GM19452 (cell line): ENCODE data around the gene LKAAEAR1.
"Not testable (repeated sequence)": the region's sequence is repeated elsewhere in the genome, so short reads cannot be mapped to it uniquely, and the experiment has no call there.

Experiments used
- ATAC-seq: cut with Tn5 transposase; IDR thresholded peaks from one replicate; pipeline ENCODE4 v1.9.1; 2021; ENCODE audit not compliant: unreplicated experiment

The LKAAEAR1 gene, protein sequence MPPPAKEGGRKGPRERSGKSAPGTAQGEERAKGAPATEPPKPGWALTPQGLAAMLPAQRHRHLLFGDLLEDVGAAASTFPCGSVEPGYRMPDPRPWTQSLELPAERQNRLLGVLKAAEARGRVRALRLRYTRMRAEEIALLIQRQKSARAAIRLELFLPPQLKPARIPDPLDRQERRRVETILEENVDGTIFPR

DNA sequence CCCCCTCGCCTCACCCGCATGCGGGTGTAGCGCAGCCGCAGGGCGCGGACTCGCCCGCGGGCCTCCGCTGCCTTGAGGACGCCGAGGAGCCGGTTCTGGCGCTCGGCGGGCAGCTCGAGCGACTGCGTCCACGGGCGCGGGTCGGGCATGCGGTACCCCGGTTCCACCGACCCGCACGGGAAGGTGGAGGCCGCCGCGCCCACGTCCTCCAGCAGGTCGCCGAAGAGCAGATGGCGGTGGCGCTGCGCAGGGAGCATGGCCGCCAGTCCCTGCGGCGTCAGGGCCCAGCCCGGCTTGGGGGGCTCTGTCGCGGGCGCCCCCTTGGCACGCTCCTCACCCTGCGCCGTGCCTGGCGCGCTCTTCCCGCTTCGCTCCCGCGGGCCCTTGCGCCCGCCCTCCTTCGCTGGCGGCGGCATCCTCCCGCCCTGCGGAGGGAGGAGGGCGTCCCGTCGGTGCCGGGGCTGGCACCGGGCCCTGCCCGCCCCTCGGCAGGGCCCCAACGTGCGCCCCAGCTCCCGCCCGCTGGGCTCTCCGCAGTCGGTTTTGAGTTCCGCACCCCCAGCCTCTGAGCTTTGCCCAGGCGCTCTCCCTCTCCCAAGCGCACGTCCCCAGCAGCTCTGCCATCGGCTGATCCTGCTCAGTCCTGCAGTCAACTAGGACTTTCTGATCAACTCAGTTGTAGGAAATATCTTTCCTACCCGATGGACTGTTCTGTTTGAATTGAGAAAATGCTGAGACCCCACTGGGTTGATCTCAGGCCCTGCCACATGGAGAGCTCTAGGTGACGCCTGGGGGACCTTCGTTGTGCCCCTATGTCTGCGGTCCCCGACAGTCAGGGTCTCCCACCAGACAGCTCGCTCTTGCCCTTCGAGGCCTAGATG lies at the start of gene LKAAEAR1:
Gene LKAAEAR1 (minus strand): TSS at position 595 of the 881 bp plus-strand sequence. CDS start 179 bp downstream, at position 416.
- ATAC-seq, result no peak

DNA sequence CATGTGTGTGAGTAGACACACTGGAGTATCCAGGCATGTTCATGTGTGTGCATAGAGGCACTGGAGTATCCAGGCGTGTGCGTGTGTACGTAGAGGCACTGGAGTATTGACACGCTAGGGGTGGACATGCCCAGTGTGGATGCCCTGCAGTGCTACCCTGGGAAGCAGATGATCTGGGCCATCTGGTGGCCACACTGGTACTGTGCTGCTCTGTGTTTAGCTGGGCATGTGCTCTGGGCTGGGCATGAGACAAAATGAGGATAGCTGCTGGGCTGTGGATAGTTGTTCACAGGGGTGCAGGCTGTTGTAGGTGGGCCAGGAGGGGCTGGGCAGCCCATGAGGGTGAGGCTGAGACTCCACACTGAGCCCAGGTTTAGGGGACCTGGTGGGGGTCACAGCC lies 47.2 kb upstream of the LKAAEAR1 start:
- no peak for ATAC-seq

DNA sequence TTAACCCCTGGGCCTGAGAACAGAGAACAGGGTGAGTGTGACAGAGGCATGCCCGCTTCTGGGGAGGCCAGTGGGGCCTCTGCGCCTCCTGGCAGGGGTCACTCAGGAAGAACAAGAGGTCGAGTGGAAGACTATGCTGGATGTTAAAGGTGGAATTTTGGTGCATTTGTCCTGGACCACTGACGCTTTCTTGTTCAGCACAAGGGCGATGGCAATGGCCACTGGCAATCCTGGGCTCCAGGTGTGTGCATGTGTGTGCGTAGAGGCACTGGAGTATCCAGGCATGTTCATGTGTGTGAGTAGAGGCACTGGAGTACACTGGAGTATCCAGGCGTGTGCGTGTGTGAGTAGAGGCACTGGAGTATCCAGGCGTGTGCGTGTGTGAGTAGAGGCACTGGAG lies 46.7 kb upstream of the LKAAEAR1 start:
- no peak for ATAC-seq

DNA sequence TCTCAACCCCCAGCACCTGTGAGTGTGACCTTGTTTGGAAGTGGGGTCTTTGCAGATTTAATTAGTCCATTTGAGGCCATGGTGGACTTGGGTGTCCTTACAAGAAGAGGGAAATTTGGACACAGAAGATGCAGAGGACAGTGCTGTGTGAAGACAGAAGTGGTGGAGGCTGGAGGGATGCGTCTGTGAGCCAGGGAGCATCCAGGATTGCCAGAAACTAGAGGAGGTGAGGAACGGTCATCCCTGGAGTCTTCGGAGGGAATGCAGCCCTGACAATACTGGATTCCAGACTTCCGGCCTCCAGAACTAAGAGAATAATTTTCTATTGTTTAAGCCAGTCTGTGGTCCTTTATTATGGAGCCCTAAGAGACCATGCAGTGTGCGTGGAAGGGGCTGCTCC lies 46.1 kb upstream of the LKAAEAR1 start:
- ATAC-seq, result no peak

DNA sequence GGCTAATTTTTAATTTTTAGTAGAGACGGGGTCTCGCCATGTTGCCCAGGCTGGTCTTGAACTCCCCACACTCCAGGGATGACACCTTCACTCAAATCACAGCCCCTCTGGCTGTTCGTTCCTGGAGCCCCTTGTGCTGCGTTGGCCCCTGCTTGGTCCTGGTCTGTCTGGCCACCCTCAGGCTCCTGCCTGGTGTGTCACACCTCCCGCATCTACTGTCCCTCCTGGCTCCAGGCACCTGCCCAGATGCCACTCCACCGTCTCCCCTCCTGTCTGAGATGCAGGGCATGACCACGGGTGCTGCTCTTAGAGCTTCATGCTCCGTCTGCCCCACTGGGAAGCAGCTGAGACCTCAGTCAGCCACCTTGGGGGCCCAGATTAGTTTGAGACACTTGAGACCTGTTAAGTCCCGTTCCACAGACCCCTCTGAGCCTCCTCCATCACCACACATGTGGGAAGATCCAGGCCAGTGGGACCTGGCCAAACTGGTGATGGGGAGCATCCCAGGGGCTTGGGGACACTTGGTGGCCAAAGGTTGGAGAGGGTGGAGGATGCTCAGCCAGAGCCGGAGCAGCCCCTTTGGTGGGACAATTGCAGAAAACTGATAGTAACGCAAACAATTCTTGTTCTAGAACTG lies 45.1 kb upstream of the LKAAEAR1 start:
- no peak for ATAC-seq

DNA sequence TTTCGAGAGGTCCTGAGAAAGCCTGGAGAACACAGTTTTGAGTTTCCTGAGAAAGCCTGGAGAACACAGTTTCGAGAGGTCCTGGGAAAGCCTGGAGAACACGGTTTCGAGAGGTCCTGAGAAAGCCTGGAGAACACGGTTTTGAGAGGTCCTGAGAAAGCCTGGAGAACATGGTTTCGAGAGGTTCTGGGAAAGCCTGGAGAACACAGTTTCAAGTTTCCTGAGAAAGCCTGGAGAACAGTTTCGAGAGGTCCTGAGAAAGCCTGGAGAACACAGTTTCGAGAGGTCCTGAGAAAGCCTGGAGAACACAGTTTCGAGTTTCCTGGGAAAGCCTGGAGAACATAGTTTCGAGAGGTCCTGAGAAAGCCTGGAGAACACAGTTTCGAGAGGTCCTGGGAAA lies 39.3 kb upstream of the LKAAEAR1 start:
- ATAC-seq, result not testable (repeated sequence)

DNA sequence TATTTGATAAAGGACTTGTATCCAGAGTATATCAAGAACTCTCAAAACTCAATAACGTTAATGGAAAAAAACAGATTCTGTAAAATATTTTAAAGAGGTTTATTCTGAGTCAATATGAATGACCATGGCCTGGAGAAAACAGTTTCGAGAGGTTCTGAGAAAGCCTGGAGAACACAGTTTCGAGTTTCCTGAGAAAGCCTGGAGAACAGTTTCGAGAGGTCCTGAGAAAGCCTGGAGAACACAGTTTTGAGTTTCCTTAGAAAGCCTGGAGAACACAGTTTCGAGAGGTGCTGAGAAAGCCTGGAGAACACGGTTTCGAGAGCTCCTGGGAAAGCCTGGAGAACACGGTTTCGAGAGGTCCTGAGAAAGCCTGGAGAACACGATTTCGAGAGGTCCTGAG lies 38.7 kb upstream of the LKAAEAR1 start:
- not testable (repeated sequence) for ATAC-seq

DNA sequence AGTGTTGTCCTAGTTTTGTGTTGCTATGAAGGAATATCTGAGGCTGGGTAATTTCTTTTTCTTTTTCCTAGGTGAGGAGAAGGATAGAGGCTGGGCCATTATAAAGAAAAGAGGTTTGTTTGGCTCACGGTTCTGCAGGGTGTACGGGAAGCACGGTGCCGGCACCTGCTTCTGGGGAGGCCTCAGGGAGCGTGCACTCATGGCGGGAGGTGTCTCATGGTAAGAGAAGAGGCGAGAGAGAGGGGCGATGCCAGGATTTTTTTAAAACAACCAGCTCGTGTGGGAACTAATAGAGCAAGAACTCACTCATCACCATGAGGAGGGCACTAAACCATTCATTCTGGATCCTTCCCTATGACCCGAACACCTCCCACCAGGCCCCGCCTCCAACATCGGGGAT lies 37.4 kb upstream of the LKAAEAR1 start:
- ATAC-seq, result no peak

DNA sequence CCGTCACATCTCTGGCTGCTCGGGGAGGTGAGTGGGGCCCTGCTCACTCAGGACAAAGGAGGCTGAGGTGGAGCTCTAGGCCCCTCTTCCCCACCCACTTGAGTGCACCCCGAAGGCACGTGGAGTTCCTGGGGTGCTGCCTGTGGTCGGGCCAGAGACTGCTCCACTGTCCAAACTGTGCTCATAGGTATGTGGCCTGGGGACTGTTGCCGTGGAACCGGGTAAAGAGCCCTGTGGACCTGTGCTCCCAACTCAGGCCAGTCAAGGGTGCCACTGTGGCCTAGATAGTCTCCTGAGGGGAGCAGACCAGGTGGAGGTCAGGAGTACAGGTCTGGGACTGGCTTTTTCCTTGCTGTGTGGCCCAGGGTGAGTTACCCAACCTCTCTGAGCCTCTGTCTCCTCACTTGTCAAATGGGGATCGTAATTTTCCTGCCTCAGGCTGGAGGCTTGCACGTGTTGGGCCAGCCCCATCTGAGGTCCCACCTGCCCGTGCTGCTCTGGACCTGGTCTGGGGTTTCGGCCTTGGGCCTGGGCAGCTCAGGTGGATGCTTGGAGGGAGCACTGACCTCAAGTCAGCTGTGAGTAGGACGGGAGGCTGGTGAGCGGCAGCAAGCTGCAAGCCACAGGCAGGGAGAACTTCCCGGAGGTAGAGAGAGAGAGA lies 35.6 kb upstream of the LKAAEAR1 start:
- ATAC-seq, result no peak

DNA sequence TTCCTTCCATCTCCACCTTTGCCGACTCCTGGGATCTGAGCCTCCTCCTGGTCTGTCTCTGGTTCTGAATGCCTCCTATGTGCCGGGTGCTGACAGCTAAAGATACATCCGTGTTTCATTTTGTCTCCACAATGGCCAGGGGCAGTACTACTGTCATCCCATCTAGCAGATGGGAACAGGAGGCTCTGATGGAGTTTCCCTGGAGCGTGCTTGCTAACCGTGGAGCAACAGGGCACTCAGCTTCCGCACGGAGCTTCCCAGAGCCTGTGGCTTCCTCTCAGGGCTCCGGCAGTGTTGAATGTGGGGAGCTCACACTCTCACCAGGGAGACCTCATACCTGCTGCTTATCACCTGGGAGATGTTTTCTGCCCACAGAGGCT lies 35.1 kb upstream of the LKAAEAR1 start:
- no peak for ATAC-seq

DNA sequence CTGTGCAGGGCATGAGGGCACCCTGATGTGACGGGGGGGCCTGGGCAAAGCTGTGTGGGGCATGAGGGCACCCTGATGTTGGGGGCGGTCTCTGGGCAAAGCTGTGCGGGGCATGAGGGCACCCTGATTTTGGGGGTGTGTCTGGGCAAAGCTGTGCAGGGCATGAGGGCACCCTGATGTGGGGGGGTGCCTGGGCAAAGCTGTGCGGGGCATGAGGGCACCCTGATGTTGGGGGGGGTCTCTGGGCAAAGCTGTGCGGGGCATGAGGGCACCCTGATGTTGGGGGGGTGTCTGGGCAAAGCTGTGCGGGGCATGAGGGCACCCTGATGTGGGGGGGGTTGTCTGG lies 33.2 kb upstream of the LKAAEAR1 start:
- ATAC-seq, result not testable (repeated sequence)

DNA sequence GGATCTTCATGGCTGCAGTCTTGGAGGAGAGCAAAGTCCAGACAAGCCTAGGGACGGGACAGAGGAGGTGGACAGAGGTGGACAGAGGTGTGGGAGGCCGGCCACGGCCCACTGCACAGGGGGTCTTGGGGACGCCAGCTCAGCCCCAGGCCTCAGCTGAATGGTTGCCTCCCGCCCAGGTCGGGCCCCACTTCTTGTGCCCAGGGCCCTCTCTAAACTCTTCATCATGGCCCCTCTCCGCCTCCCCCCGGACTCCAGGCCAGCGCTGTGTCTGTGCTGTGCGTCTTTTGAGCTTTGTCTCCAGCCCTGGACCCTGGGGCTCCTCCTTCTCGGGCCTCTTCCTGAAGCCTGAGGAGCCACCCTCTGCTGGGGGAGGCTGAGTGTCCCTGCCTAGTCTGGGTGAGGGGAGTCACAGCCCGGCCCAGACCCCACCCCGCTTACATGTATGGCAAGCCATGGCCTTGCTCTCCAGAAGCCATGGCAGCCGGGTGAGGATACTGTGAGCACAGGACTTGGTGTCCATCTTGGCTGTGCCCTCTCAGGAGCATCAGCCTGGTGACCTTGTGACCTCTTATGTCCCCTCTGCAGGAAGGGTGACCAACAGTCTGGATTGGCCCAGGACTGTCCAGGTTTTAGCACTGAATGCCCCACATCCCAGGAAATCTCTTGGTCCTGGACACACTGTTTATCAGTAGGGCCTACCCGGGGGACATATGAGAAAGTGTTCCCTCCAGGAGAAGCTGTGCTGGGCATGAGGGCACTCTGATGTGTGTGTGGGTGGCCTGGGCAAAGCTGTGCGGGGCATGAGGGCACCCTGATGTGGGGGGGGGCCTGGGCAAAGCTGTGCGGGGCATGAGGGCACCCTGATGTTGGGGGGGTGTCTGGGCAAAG lies 32.6 kb upstream of the LKAAEAR1 start:
- no peak for ATAC-seq

DNA sequence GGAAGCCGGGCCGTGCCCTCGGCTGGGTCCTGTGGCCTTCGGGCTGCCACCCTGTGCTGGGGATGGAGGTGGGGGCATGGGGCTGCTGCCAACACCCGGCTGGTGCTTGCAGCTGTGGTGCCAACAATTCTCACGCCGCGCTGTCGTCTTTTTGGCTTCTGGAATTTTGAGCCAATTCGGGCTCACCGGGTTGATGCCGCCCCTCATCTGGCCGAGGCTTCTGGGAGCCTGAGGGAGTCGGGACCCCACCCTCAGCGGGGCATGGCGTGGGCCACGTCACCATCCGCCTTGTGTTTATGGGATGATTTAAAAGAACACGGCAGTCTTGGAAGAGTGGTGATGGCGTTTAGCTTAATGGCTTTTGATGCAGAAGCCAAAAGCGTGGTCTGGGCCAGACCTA lies 31.8 kb upstream of the LKAAEAR1 start:
- ATAC-seq, result no peak

DNA sequence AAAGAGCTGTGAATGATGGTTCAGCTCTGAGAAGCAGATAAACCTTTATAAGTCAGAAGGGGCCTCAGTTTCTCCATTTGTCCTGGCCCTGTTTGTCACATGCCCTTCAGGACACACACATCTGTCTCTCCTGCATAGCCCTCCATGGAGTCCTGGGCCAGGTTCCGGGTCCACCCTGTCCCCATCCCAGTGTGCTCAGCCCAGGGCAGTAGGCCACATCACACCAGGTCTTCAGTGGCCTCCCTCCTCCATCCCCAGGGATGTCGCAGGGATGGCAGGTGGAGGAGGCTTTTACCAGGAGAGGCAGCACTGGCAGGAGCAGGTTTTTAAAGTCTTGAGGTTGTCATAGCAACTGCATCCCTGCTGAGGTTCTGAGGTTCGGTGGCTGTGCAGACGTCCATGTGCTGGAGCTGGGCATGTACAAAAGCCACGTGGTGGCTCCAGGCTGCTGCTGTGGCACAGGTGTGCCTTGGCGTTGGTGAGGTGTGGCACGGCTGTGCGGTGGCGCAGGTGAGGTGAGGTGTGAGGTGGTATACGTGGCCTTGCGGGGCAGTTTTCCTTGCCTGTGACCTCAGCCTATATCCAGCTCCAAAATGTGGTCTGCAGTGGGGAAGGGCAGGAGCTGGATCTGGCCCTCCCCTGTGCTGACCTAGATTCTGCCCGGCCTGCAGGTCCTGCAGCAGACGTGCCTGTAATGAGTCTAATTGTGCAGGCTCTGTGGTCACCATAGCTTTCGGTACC lies 31.1 kb upstream of the LKAAEAR1 start:
- no peak for ATAC-seq

DNA sequence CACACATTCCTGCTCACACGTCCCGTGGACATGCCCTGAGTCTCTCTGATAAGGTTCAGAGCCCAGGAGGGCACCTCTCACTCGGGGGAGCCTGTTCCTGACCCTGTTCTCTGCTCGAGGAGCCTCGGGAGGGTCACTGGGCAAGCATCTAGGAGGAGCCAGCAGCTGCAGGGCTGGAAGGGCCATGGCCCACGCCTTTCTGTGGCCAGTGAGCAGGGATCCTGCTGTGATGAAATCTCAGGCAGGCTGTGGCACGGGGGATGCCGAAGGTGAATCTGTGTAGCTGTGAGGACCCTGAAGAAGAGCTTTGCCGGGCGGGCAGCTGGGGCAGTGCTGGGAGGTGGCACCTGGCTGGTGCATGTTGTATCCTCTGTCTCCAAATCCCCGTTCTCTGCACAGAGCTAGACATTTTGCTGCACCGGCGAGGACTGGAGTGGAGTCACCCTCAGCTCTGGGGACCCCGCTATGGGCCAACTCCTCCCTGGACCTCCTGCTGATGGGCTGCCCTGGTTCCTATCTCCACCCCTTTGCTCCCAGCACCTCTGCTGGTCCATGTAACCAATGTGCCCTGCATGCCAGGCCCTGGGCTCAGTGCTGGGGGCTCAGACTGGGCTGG lies 30.3 kb upstream of the LKAAEAR1 start:
- no peak for ATAC-seq

DNA sequence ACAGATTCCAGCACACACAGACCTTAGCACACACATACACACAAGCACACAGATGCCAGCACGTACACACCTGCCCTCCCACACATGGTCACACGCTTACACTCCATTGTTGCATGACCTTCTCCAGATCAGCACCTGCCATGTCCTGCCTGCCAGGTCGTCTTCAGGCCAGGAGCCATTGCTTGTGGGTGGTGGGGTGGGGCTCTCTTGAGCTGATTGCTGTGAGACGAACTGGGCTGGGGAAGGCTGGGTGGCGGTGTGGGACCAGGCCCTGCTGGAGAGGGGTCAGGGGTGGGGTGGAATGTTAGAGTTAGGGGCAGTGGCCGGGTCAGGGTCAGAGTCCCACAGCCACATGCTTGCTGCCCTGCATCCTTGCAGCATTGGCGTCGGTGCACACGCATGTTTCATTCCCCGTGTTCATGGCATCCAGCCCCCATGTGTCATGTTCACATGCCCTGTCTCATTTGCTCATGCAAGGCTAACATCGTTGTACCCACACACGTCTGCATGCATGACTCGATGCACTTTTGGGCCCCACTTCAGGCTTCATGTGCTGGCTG lies 29.7 kb upstream of the LKAAEAR1 start:
- ATAC-seq, result no peak

DNA sequence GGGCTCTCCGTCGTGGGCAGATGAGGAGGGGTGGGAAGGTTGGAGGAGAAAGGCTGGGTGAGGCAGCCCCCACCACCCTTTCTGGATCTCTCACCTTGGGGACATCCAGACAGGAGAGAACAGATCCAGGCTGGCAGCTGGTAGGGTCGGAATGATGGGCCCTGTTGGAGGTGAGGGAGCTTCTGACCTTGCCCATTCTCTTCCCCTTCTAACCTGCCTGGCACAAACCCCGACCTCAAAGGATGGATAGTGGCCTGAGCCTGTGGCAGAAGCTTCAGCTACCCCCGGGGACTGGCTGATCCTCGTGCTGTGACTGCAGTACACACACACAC lies 29.2 kb upstream of the LKAAEAR1 start:
- ATAC-seq, result no peak

DNA sequence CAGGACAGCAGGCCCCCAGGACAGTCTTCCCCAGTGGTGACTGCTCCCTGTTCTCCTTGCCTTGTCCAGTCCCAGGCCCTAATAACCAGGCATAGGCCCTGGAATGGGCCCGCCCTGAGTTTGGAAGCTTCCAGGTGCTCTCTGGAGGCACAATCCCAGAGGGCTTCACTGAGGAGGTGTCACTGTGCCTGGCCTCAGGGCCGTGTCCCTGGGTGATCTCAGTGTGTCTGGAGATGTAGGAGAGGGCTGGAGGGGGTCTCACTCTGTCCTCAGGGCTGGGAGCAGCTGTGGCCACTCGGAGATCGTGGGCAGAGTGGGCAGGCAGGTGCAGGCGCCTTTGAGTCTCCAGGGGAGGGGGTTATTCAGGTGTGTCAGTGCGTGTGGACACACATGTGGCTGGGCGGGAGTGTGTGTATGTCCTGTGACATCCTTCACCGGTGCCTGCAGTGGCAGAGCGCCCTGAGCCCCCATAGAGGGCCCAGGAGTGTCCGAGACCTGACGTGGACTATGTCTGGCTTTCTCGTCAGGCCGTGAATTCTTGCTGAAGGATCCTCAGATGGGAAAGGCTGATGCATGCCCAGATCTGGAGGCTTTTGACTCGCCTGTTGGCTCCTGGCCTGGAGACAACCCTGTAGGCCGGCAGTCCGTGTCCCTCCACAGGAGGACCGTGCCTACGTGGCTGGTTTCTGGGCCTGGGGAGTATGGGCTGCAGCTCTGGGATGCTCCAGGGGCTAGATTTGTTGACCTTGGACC lies 28.7 kb upstream of the LKAAEAR1 start:
- ATAC-seq, result no peak
